ENCODE measurements around the gene PTPRG.

PTPRG gene

GRCh38 chr3:62236016-62236415 is 674.6 kb downstream of the PTPRG start:
- TF ChIP-seq, protein P1, sequence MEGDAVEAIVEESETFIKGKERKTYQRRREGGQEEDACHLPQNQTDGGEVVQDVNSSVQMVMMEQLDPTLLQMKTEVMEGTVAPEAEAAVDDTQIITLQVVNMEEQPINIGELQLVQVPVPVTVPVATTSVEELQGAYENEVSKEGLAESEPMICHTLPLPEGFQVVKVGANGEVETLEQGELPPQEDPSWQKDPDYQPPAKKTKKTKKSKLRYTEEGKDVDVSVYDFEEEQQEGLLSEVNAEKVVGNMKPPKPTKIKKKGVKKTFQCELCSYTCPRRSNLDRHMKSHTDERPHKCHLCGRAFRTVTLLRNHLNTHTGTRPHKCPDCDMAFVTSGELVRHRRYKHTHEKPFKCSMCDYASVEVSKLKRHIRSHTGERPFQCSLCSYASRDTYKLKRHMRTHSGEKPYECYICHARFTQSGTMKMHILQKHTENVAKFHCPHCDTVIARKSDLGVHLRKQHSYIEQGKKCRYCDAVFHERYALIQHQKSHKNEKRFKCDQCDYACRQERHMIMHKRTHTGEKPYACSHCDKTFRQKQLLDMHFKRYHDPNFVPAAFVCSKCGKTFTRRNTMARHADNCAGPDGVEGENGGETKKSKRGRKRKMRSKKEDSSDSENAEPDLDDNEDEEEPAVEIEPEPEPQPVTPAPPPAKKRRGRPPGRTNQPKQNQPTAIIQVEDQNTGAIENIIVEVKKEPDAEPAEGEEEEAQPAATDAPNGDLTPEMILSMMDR (IDR thresholded peaks at IDR 0.05; ENCODE audit: low read depth, low read length), result no peak
- no peak for TF ChIP-seq EZH2phosphoT487 (IDR thresholded peaks at IDR 0.05; ENCODE audit: low read depth)
- Histone ChIP-seq H3K9me3 (ENCODE audit: insufficient read depth, low read length) (no peaks in the 10 kb centered on the region), H3K27ac (ENCODE audit: low read length) (no peak overlapping the region), H3K9ac (ENCODE audit: low read length) (no peak overlapping the region), H3K4me2 (ENCODE audit: low read length) (peak overlapping the region; percentile 4; the same call in 1 of the 2 replicates), H2AFZ (ENCODE audit: low read depth, low read length) (no peak overlapping the region), H3K4me3 (ENCODE audit: low read length) (no peak overlapping the region), H3K36me3 (replicated peaks; ENCODE audit: low read depth, low read length) (no peaks in the 10 kb centered on the region), H3K4me1 (ENCODE audit: low read length) (peaks cover 44% of the 10 kb centered on the region), H4K20me1 (ENCODE audit: insufficient read depth, low read length) (peaks cover 8% of the 10 kb centered on the region), H3K27me3 (ENCODE audit: low read depth, low read length) (no peaks in the 10 kb centered on the region), H3K79me2 (ENCODE audit: low read length) (no peaks in the 10 kb centered on the region)

GRCh38 chr3:62237286-62237948 is 676.0 kb downstream of the PTPRG start:
- H3K27ac ChIP-seq (ENCODE audit: low read length), result peak overlapping the region; percentile 41
- H3K4me3 ChIP-seq (ENCODE audit: low read length), result peak overlapping the region; percentile 30
- H2AFZ ChIP-seq (ENCODE audit: low read depth, low read length), result no peak overlapping the region
- no peaks in the 10 kb centered on the region for H3K79me2 ChIP-seq (ENCODE audit: low read length)
- no peak for TF ChIP-seq EZH2phosphoT487 (IDR thresholded peaks at IDR 0.05; ENCODE audit: low read depth)
- no peaks in the 10 kb centered on the region for H3K36me3 ChIP-seq (replicated peaks; ENCODE audit: low read depth, low read length)
- peaks cover 44% of the 10 kb centered on the region for H3K4me1 ChIP-seq (ENCODE audit: low read length)
- H3K9me3 ChIP-seq (ENCODE audit: insufficient read depth, low read length), result no peaks in the 10 kb centered on the region
- peak overlapping the region; percentile 56 for H3K4me2 ChIP-seq (ENCODE audit: low read length)
- no peak overlapping the region for H3K9ac ChIP-seq (ENCODE audit: low read length)
- no peaks in the 10 kb centered on the region for H3K27me3 ChIP-seq (ENCODE audit: low read depth, low read length)
- peaks cover 8% of the 10 kb centered on the region for H4K20me1 ChIP-seq (ENCODE audit: insufficient read depth, low read length)

GRCh38 chr3:62238003-62238402 is 676.6 kb downstream of the PTPRG start:
- Histone ChIP-seq H3K9ac (ENCODE audit: low read length) (no peak overlapping the region), H2AFZ (ENCODE audit: low read depth, low read length) (no peak overlapping the region), H3K4me2 (ENCODE audit: low read length) (peak overlapping the region; percentile 56), H3K79me2 (ENCODE audit: low read length) (no peaks in the 10 kb centered on the region), H3K27me3 (ENCODE audit: low read depth, low read length) (no peaks in the 10 kb centered on the region), H3K4me3 (ENCODE audit: low read length) (peak overlapping the region; percentile 30), H3K9me3 (ENCODE audit: insufficient read depth, low read length) (no peaks in the 10 kb centered on the region), H3K27ac (ENCODE audit: low read length) (peak overlapping the region; percentile 41), H3K4me1 (ENCODE audit: low read length) (peaks cover 44% of the 10 kb centered on the region), H3K36me3 (replicated peaks; ENCODE audit: low read depth, low read length) (no peaks in the 10 kb centered on the region), H4K20me1 (ENCODE audit: insufficient read depth, low read length) (peaks cover 8% of the 10 kb centered on the region)
- TF ChIP-seq EZH2phosphoT487 (IDR thresholded peaks at IDR 0.05; ENCODE audit: low read depth), result no peak
- TF ChIP-seq, protein P1 (IDR thresholded peaks at IDR 0.05; ENCODE audit: low read depth, low read length), result no peak

GRCh38 chr3:62238431-62238830 is 677.1 kb downstream of the PTPRG start:
- H3K4me2 ChIP-seq (ENCODE audit: low read length), result peak overlapping the region; percentile 56
- TF ChIP-seq, protein P1 (IDR thresholded peaks at IDR 0.05; ENCODE audit: low read depth, low read length), result no peak
- no peak for TF ChIP-seq EZH2phosphoT487 (IDR thresholded peaks at IDR 0.05; ENCODE audit: low read depth)
- no peaks in the 10 kb centered on the region for H3K9me3 ChIP-seq (ENCODE audit: insufficient read depth, low read length)
- H3K9ac ChIP-seq (ENCODE audit: low read length), result no peak overlapping the region
- H3K36me3 ChIP-seq (replicated peaks; ENCODE audit: low read depth, low read length), result no peaks in the 10 kb centered on the region
- H3K79me2 ChIP-seq (ENCODE audit: low read length), result no peaks in the 10 kb centered on the region
- H3K27me3 ChIP-seq (ENCODE audit: low read depth, low read length), result no peaks in the 10 kb centered on the region
- peaks cover 44% of the 10 kb centered on the region for H3K4me1 ChIP-seq (ENCODE audit: low read length)
- H3K27ac ChIP-seq (ENCODE audit: low read length), result peak overlapping the region; percentile 41
- H2AFZ ChIP-seq (ENCODE audit: low read depth, low read length), result no peak overlapping the region
- H3K4me3 ChIP-seq (ENCODE audit: low read length), result peak overlapping the region; percentile 30
- H4K20me1 ChIP-seq (ENCODE audit: insufficient read depth, low read length), result peaks cover 8% of the 10 kb centered on the region

Measured in OCI-LY3 (cell line).